ENCODE results near the gene LTC4S. TPM values are rescaled to one million over a fixed set of nuclear protein-coding genes. Genes with fewer than 3 reads are reported as not detected.

LTC4S gene
- polyA plus RNA-seq, 1 experiment: 0.88 TPM

GRCh38 chr5:179801304-179802206, 7.8 kb downstream of the LTC4S start:
- ChIA-PET POLR2A (no interaction called here), CTCF (interaction anchor here (0.6 to 1.8 kb wide), 7 partner anchors 7 to 105 kb away, joined by 3 to 4 read pairs (median 3); partner anchors contain the start of gene LTC4S)
- Histone ChIP-seq H3K4me3 (ENCODE audit: low read depth, low read length) (no peak overlapping the region), H3K36me3 (ENCODE audit: control insufficient read depth, insufficient read depth, low read length) (peaks cover 44% of the 10 kb centered on the region), H3K27me3 (ENCODE audit: control insufficient read depth, insufficient read depth, low read length) (no peaks in the 10 kb centered on the region)
- TF ChIP-seq, protein P1, sequence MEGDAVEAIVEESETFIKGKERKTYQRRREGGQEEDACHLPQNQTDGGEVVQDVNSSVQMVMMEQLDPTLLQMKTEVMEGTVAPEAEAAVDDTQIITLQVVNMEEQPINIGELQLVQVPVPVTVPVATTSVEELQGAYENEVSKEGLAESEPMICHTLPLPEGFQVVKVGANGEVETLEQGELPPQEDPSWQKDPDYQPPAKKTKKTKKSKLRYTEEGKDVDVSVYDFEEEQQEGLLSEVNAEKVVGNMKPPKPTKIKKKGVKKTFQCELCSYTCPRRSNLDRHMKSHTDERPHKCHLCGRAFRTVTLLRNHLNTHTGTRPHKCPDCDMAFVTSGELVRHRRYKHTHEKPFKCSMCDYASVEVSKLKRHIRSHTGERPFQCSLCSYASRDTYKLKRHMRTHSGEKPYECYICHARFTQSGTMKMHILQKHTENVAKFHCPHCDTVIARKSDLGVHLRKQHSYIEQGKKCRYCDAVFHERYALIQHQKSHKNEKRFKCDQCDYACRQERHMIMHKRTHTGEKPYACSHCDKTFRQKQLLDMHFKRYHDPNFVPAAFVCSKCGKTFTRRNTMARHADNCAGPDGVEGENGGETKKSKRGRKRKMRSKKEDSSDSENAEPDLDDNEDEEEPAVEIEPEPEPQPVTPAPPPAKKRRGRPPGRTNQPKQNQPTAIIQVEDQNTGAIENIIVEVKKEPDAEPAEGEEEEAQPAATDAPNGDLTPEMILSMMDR (IDR thresholded peaks at IDR 0.05; ENCODE audit: insufficient read depth, low read depth, low read length): peak; percentile 68
- DNase-seq (ENCODE audit: low read depth): no peak

DNA sequence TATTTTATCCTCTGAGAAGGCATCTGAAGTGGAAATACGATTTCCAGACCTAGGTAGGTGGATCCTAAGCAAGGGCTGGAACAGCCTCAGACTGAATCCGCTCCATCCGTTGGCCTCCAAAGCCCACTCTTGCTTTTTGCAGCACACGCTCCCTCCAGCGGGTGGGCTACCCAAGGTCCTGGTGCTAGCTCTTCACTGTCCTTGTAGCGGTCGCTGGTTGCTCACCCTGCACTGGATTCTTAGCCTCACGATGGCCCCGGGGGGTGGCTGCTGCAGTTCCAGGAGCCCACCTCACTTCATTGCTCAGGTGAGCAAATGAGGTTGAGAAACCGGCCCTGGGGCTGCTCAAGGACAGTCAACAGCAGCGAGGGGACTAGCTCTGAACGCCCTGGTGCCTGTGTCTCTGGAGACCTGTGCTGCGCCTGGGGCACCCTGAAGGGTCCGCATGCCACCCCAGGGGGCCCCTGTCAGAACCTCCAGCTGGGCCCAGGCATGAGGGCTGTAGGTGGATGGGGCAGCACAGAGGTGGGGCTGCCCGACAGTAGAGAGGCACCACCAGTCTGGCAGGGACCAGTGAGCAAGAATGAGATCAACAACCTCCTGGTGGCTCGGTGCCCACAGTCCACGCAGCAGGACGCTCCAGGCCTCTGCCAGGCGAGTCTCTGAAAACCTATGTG, 8.6 kb downstream of the LTC4S start:
- Histone ChIP-seq H3K4me3 (ENCODE audit: low read depth, low read length) (no peak overlapping the region), H3K36me3 (ENCODE audit: control insufficient read depth, insufficient read depth, low read length) (peaks cover 41% of the 10 kb centered on the region), H3K27me3 (ENCODE audit: control insufficient read depth, insufficient read depth, low read length) (no peaks in the 10 kb centered on the region)
- ChIA-PET POLR2A (no interaction called here), CTCF (interaction anchor here (0.6 to 1.8 kb wide), 5 partner anchors 8 to 104 kb away, joined by 3 to 4 read pairs (median 4); partner anchors contain the start of gene LTC4S)
- no peak for DNase-seq (ENCODE audit: low read depth)
- TF ChIP-seq, protein P1 (IDR thresholded peaks at IDR 0.05; ENCODE audit: insufficient read depth, low read depth, low read length): no peak

- DNase-seq (ENCODE audit: low read depth): no peak
- Histone ChIP-seq H3K27me3 (ENCODE audit: control insufficient read depth, insufficient read depth, low read length) (no peaks in the 10 kb centered on the region), H3K4me3 (ENCODE audit: low read depth, low read length) (no peak overlapping the region), H3K36me3 (ENCODE audit: control insufficient read depth, insufficient read depth, low read length) (peaks cover 37% of the 10 kb centered on the region)
- POLR2A ChIA-PET: no interaction called here
- TF ChIP-seq, protein P1 (IDR thresholded peaks at IDR 0.05; ENCODE audit: insufficient read depth, low read depth, low read length): no peak
- CTCF ChIA-PET: interaction anchor here (1.2 to 1.8 kb wide), 2 partner anchors 9 to 41 kb away, joined by 4 read pairs; partner anchors contain the start of gene LTC4S
Measured at GRCh38 chr5:179802950-179803562, 9.3 kb downstream of the LTC4S start.

- Histone ChIP-seq H3K27me3 (ENCODE audit: control insufficient read depth, insufficient read depth, low read length) (no peaks in the 10 kb centered on the region), H3K36me3 (ENCODE audit: control insufficient read depth, insufficient read depth, low read length) (peaks cover 29% of the 10 kb centered on the region), H3K4me3 (ENCODE audit: low read depth, low read length) (no peak overlapping the region)
- TF ChIP-seq, protein P1 (IDR thresholded peaks at IDR 0.05; ENCODE audit: insufficient read depth, low read depth, low read length): no peak
- ChIA-PET POLR2A (no interaction called here), CTCF (no interaction called here)
- DNase-seq (ENCODE audit: low read depth): no peak
Measured at GRCh38 chr5:179803651-179804554, 10.1 kb downstream of the LTC4S start.
